ENCODE results near the gene PRIM2.
"Not testable (repeated sequence)": the region's sequence is repeated elsewhere in the genome, so short reads cannot be mapped to it uniquely, and the experiment has no call there.

Gene PRIM2

DNA sequence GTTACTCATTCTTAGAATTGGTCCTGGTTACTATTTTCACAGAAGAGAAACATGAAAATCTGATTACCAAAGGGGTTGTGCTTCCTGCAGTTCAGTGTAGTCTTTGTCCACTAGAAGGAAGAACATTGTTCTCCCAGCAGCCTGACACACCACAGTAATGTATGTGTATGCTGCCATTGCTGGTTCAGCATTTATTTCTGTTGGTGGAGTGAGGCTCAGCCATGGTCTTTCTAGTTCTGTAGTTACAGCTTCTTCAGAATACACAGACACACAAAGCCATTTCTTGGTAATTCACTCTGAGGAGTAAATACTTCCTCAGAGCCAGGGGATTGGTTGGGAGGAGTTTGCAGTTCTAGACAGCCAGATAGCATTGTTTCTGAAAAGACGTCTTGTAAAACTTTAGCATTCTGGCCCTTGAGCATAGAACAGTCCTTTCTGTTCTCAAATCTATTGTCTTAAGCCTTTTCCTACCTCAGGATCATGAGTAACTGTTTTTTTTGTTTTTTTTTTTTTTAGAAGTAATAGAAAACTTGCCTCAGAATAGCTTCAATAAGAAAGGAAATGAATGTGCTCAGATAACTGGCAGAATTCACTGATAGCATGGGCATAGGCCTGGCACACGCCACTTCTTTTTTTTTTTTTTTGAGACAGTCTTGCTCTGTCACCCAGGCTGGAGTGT, 128.5 kb downstream of the PRIM2 start:
- not testable (repeated sequence) for DNase-seq (ENCODE audit: low read depth)

DNA sequence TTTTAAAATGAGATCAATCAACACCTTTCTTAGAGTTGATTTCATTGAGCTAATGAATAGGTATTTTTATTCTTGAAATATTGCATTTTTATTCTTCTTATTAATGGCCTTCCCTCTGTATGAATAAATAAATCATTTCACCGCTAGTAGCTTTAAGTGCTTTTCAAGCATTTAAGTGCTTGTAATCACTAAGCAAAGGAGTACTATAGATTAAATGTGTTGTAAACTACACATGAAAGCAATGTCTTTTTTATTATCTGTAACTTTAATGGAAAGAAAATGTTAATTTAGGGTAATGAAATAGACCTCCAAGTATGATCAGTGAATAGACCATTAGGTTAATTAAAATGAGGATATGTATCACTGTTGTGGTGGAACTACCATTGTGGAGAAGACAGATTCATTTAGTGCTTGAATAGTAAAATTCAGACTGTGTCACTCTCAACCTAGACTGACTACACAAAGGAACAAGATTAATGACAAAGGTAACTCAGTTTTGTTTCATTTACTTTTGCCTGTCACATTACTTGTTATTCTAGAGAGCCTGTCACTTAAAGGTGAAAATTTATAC, 132.2 kb downstream of the PRIM2 start:
- not testable (repeated sequence) for DNase-seq (ENCODE audit: low read depth)

DNA sequence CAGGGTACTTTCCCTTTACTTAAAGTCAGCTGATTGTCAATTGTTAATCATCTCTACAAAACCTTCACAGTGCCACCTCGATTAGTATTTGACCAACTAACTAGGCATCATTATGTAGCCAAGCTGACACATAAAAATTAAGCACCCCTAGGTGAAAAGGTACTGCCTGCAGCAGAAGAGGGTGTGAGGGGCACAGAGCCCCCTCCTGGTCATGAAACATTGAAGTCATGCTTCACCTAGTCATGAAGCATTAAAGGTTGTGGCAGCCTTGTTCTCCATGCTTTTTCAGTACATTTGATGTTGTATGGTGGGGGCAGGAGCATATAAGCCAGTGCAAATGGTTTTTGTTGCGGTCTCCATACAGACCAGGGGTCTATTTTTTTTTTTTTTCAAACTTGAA, 142.4 kb downstream of the PRIM2 start:
- not testable (repeated sequence) for DNase-seq (ENCODE audit: low read depth)

DNA sequence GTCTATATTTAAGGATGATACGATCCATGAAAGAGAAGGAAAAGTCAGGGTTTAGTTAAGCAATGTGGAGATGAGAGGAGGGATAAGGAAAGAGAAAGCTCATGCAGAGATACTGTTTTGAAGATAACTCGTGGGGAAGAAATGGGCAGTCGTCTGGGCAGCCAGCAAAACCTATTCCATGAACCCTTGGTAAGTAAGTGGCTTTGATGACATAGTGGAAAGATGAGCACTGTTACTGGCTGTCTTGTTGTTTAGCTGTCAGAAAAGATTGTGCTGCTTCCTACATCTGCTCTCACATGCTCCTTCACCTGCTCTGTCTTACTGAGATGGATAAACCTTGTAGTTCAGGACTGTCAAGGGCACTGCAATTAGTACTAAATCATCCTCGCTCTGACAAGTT, 143.6 kb downstream of the PRIM2 start:
- not testable (repeated sequence) for DNase-seq (ENCODE audit: low read depth)

DNA sequence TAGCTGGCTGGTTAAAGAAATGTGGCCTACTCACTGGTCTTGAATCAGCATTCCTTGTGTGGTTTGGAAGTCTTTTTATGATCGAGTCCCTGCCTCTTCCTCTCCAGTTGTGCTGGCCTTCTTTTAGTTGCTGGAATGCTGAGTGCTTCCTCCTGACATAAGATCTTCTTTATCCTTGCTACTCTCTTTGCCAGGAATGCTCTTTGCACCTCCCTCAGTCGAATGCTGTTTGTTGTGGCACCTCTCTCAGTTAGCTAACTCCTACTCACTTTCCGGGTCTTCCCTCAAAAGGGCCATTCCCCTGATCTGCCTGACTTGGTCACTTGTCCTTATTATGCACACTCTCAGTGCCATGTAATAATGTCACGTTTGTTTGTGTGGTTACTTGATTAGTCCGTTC, 146.4 kb downstream of the PRIM2 start:
- not testable (repeated sequence) for DNase-seq (ENCODE audit: low read depth)

DNA sequence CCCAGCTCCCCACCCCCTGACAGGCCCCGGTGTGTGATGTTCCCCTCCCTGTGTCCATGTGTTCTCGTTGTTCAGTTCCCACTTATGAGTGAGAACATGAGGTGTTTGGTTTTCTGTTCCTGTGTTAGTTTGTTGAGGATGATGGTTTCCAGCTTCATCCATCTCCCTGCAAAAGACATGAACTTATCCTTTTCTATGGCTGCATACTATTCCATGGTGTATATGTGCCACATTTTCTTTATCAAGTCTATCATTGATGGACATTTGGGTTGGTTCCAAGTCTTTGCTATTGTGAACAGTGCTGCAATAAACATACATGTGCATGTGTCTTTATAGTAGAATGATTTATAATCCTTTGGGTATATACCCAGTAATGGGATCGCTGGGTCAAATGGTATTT, 148.5 kb downstream of the PRIM2 start:
- DNase-seq (ENCODE audit: low read depth): not testable (repeated sequence)

DNA sequence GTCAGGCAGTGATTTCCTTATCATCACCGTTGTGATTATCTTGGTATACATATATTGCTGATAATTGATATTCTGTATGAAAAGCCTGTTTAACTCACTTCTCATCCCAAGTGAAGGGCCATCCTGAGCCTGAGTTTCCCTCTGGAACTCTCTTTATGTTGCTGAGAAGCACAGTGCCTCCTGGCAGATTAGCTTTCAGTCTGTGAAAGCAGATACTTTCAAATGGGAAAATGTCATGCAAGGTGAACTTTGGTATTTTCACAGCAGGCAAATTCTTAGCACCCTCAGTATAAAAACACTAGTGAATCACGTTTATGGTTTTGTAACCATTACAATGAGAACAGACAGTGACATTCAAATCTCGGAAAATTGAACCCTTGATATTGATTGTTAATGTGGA, 151.6 kb downstream of the PRIM2 start:
- DNase-seq (ENCODE audit: low read depth): no peak

DNA sequence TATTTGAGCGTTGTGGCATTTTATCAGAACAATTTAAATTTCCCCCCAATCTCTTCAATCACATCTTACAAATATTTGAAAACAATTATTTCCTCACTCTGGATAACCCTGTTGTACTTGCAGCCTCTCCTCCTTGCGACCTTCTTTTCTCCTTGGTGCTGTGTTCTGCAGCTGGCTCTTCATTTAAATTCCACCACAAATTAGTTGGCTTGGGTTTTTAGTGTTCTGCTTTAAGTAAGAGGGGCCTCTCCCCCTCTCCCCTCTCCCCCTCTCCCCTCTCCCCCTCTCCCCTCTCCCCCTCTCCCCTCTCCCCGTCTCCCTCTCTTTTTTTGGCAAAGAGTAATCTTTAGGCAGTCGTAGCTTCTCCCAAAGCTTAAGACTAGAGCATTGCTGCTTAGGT, 152.7 kb downstream of the PRIM2 start:
- DNase-seq (ENCODE audit: low read depth): not testable (repeated sequence)

DNA sequence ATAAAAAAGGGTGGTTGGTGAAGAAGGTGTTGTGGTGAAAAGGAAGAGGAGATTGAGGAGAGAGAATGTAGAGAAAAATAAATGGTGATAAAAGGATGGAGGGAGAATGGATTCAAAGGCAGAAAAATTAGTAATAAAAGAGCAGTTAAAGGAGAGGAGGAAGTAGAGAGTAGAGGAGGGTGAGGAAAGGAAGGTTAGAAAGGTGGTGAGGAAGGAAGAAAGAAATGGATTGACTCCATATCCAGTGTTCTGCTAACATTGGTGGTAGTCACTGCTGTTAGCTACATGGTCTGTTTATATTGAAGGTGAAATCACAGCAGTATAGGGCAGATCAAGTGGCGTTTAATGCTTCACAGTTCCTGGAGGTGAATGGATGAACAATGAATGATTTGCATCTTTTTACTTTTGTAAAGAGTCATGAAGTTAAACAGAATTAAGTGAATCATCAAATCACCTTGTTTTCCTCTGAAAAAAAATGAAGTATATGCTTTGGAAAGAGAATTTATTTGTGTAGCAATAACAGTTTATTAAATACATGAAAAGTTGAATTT, 154.0 kb downstream of the PRIM2 start:
- not testable (repeated sequence) for DNase-seq (ENCODE audit: low read depth)

DNA sequence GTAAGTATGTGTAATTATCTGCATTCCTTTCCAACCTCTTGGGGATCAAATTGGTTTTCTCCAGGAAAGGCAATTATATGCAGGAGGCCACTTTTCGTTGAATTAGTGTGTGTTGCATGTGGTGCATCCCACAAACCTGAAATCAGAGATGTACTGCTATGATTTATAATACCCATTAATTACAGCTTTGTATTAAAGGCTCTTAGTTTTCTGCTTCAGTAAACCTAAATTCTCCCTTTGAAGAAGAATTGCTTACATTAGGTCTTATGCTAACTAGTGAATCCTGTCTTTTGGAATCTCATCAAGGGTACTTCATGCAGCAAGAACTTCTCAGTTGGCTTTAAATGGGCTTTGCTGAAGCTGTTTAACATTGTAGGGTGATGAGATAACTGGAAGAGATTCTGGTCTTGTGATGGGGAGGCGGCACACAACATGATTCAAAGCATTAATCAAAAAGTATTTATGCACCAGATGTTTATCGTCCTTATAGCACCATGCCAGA, 155.5 kb downstream of the PRIM2 start:
- peak; percentile 91 for DNase-seq (ENCODE audit: low read depth)

DNA sequence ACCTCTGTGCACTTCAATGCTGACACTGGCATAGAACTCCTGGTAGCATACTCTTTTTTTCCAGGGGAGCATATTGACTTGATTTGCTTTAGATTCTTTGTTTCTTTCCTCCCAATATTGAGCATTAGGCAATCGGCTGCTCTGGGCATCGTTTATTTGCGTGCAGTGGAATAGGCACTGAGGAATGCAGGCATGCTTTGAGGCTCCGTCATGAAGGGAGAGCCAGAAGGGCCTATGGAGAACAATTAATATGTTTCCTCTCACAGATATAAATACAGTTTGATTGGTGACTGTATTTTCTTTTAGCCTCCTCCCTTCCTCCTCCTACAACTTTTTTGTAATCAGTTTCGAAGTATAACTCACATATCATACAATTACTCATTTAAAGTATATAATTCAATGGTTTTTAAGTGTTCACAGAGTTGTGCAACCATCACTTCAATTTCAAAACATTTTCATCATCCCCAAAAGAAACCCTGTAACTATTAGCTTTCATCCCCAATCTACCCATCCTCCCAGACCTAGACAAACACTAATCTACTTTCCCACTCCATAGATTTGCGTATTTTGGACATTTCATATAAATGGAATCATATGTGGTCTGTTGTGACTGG, 157.5 kb downstream of the PRIM2 start:
- DNase-seq (ENCODE audit: low read depth): not testable (repeated sequence)

DNA sequence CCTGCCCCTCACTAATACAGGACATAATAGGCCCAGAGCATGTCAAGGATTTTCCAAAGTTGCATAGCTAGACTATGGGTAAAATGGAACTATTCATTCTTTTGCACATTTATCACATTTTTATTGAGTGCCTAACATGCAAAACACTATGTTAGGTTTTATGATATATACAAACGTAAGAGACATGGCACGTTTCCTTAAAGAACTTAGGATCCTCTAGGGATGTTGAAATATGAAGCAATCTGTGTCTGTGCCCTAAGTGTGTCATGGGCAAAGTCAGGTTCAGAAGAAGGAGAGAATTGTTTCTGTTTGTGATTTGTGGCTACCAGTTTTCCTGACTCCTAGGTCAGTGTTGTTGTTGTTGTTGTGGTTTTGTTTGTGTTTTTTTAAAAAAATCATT, 158.2 kb downstream of the PRIM2 start:
- DNase-seq (ENCODE audit: low read depth): not testable (repeated sequence)

DNA sequence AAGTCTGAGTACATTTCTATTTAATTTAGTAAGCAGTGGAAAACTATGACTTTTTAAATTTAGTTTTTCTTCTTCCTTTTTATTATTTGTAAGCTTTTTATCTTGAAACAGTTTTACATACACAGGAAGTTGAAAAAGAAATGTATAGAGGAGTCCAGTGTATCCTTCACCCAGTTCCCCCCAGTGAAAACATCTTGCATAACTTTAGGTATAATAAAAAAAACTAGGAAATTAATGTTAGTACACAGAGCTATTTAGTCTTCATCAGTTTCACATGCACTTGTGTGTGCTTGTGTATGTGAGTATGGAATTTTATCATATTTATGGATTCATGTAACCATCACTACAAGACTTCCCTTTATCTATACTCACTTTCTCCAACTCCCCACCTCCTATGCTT, 162.8 kb downstream of the PRIM2 start:
- DNase-seq (ENCODE audit: low read depth): not testable (repeated sequence)

DNA sequence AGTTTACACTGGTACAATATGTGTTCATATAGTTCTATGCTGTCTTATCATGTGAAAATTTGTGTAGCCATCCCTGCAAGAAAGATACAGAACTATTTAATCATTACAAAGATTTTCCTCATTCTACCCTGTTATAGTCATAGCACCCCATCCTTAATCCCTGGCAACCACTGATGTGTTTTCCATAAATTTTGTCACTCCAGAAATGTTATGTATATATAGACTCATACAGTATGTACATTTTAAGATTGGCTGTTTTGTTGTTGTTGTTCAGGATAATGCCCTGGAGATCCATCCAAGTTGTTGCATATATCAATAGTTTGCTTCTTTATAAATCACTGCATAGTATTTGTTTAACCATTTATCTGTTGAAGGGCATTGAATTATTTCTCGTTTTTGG, 163.7 kb downstream of the PRIM2 start:
- not testable (repeated sequence) for DNase-seq (ENCODE audit: low read depth)

DNA sequence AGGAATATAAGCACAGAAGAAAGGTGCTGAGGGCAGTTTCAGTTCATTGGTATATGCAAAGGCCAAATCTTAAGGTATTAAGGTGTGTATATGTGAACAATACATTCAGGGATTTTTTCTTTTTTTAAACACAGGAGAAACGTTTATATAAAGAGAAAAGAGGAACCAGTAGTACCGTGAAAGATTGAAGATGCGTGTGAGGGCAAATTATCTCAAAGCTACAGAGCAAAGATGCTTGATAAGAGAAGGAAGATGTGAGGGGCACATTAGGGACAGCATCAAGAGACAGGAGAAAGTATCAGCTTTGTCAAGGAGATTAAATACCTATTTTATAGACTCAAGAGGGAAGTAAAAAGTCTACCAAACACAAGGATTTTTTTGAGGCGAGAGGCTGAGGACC, 165.0 kb downstream of the PRIM2 start:
- DNase-seq (ENCODE audit: low read depth): not testable (repeated sequence)

DNA sequence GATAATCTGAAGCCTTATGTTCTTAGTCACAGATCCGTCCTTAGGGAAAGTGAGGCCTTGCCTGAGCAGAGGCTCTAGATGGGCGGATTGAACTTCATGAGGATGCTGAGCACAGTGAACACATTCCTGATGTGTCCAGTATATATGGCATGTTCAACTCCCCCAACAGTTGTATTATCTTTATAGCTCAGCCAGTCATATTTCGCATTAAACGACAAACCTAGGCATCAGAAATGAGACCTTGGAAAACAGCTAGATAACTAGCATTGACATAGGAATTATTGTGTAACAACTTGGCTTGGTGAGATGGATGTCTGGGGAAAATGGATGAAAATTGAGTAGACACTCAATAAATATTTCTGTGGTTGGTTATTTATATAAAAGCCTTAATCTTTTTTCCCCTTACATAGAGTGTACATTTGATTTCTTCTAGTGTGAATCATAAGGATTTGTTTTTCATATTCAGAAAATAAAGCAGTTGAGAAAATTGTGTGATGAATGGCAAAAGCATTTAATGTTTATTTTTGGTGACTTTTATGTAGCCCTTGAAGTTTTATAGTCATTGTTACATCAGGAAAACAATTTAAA, 169.2 kb downstream of the PRIM2 start:
- not testable (repeated sequence) for DNase-seq (ENCODE audit: low read depth)

DNA sequence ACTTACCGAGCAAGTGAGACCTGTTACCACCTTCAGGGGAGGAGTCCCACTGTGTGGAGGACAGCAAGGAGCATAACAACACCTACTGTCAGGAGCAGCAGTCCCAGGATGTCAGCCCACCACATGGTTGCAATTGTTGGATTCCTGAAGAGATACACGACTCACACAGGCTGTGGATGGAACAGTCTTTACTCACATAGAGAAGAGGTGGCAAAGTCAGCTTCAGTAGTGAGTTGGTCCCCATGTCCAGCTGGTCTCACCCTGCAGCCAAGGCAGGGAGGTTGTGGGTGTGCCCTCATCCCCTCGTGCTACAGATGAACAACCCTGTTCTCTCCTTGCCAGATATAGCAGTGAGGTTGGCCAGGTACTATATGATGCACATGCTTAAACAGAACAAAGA, 171.1 kb downstream of the PRIM2 start:
- not testable (repeated sequence) for DNase-seq (ENCODE audit: low read depth)

DNA sequence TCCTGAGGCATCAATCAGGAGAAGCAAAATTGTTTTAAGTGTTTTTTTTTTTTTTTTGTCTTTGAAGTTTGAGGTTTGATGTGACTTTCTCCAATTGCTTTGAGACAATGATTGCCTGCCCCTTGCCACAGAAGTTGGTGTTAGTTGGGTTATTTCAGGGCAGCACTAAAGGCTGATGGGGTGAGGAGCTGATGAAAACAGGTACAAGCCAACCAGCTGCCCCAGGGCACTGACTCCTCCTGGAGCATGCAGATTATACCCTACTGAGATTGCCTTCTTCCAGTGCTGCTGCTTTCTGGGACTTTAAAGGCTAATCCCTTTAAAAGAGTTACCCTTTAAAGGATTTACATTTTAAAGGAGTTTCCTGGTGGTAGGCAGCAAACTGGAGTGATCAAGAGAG, 172.5 kb downstream of the PRIM2 start:
- not testable (repeated sequence) for DNase-seq (ENCODE audit: low read depth)

DNA sequence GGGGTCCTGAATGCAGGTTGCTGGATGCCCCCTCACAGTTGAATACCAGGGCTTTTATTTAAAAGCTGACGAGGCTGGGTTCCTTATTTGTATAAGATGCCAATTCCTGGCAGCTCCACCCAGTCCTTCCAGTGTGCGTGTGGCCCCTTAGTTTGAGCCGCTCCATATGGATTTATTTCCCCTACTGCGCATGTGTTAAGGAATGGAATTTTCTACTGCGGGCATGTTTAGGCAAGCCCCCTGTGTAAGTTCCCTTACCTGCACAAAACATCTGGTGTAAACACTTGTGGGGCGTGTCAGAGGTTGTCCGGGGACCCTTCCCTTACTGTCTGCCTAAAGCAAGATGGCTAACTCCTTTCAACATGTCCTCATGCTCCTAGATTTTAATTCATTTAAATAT, 174.4 kb downstream of the PRIM2 start:
- DNase-seq (ENCODE audit: low read depth): not testable (repeated sequence)

DNA sequence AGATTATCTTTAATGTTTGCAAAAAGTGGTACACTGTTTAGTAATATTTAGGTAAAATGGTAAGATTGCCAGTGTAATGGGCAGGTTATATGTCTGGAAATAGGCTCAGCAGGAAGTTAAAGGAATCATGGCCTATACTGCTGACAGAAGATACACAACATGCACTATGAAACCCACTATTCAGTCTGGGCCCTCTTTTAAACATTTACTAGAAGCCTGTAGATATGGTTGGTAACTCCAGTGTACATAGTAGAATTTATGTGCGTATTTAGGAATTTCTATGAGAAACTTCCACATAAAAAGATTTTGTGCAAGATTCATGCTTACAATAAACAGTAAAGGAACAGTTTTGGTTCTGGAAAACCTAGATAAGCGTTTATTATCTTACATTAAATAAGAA, 178.8 kb downstream of the PRIM2 start:
- DNase-seq (ENCODE audit: low read depth): not testable (repeated sequence)

DNA sequence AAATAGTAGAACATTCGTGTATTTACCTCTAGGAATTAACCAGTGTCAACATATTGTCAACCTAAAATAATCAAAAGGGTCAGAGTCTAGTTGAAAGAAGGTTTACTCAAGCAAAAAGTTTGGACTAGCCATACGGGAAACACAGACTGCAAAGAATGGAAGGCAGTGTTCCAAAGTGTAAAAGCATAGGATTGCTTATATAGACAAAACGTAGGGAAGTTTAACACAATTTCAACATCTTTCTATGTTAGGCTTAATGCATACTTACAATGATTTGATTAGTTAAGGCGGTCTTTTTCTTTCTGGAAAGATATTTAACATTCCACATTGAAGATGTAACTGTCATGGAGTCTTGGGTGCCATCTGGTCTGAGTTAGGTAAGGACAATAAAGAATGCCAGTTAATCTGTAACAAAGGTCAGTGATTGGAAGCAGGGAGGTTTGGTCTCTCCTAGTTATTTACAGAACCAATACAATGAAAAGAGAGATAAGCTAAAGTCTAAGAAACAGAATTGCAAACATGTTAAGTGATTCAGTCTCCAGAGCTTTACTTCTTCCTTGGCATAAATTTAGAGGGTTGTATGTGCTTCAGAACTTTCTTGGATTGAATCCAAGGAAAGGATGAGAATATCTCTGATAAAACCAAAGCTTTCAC, 183.1 kb downstream of the PRIM2 start:
- DNase-seq (ENCODE audit: low read depth): peak; percentile 17

DNA sequence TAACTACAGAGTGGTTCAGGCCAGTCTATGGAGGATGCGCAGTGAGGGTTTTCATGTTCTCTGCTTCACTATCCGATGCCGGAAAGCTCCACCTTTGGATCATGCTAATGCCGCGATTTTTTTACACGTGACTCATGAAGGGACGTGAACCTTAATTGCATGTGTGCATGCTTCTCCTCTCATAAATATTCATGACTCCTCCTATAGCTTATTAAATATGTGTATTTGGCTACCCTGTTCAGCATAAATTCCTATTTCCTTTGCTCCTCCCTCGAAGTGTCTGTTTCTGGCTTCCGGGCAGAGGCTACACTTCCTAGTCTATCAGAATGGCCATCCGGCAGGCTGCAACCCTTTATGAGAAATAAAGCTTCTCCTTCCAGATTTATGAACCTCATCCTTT, 185.0 kb downstream of the PRIM2 start:
- DNase-seq (ENCODE audit: low read depth): not testable (repeated sequence)

Measured in GM04504 (cell line).